ENCODE measurements around the gene ASPN. TPM values are rescaled to one million over a fixed set of nuclear protein-coding genes. Genes with fewer than 3 reads are reported as not detected.

The ASPN gene
- total and polyA plus RNA-seq, 9 of the 15 experiments (the other 6 are each of a cell fraction or from before 2014, with no cell fraction given), result 0.03 to 0.07 TPM; not detected in 7

- TF ChIP-seq POLR2H (tag; IDR thresholded peaks at IDR 0.05; ENCODE audit: low read depth), result no peak
- TF ChIP-seq, protein P1, sequence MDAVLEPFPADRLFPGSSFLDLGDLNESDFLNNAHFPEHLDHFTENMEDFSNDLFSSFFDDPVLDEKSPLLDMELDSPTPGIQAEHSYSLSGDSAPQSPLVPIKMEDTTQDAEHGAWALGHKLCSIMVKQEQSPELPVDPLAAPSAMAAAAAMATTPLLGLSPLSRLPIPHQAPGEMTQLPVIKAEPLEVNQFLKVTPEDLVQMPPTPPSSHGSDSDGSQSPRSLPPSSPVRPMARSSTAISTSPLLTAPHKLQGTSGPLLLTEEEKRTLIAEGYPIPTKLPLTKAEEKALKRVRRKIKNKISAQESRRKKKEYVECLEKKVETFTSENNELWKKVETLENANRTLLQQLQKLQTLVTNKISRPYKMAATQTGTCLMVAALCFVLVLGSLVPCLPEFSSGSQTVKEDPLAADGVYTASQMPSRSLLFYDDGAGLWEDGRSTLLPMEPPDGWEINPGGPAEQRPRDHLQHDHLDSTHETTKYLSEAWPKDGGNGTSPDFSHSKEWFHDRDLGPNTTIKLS (IDR thresholded peaks at IDR 0.05; ENCODE audit: borderline replicate concordance, low read depth), result no peak
- TF ChIP-seq DIDO1 (tag; IDR thresholded peaks at IDR 0.05; ENCODE audit: low read depth), result no peak
- TF ChIP-seq RBBP5 (IDR thresholded peaks at IDR 0.05; ENCODE audit: borderline replicate concordance, insufficient read depth, low read length, poor library complexity, severe bottlenecking), result no peak
- no peak for TF ChIP-seq SMARCC2 (IDR thresholded peaks at IDR 0.05; ENCODE audit: low read depth)
- TF ChIP-seq RBM25 (IDR thresholded peaks at IDR 0.05; ENCODE audit: low read depth, low read length, severe bottlenecking), result peak; percentile 14
- TF ChIP-seq ZNF384 (IDR thresholded peaks at IDR 0.05; ENCODE audit: low read depth, low read length), result peak; percentile 63; the same call in 1 of the 2 replicates
- no peak for TF ChIP-seq TSHZ1 (CRISPR knock-in tag; IDR thresholded peaks at IDR 0.05)
- TF ChIP-seq TAL1 (IDR thresholded peaks at IDR 0.05), result peak; percentile 45; the same call in 1 of the 2 replicates
- TF ChIP-seq NRF1 (conservative IDR thresholded peaks at IDR 0.05 in 1 of 2, IDR thresholded peaks at IDR 0.05 in 1 of 2), result no peak
- peak; percentile 21; the same call in 1 of the 2 replicates for TF ChIP-seq C11orf30 (IDR thresholded peaks at IDR 0.05; ENCODE audit: low read depth)
- TF ChIP-seq ZNF23 (CRISPR knock-in tag; IDR thresholded peaks at IDR 0.05), result no peak
- no peak for TF ChIP-seq ZSCAN32 (CRISPR knock-in tag; IDR thresholded peaks at IDR 0.05)
- TF ChIP-seq NFYB (IDR thresholded peaks at IDR 0.05; ENCODE audit: extremely low read depth, insufficient read length), result no peak
- no peak for TF ChIP-seq CBX8 (IDR thresholded peaks at IDR 0.05; ENCODE audit: borderline replicate concordance, extremely low read depth, low read depth, low read length, poor library complexity, severe bottlenecking)
- TF ChIP-seq TCFL5 (CRISPR knock-in tag; conservative IDR thresholded peaks at IDR 0.05), result no peak
- TF ChIP-seq ZNF124 (CRISPR knock-in tag; IDR thresholded peaks at IDR 0.05), result no peak
- TF ChIP-seq, protein P2, sequence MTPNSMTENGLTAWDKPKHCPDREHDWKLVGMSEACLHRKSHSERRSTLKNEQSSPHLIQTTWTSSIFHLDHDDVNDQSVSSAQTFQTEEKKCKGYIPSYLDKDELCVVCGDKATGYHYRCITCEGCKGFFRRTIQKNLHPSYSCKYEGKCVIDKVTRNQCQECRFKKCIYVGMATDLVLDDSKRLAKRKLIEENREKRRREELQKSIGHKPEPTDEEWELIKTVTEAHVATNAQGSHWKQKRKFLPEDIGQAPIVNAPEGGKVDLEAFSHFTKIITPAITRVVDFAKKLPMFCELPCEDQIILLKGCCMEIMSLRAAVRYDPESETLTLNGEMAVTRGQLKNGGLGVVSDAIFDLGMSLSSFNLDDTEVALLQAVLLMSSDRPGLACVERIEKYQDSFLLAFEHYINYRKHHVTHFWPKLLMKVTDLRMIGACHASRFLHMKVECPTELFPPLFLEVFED (CRISPR knock-in tag; conservative IDR thresholded peaks at IDR 0.05), result no peak
- no peak for TF ChIP-seq ZNF589 (CRISPR knock-in tag; IDR thresholded peaks at IDR 0.05; ENCODE audit: low read depth)
- no peak for TF ChIP-seq PRMT5 (CRISPR knock-in tag; IDR thresholded peaks at IDR 0.05)
These were observed 41.0 kb upstream of the ASPN start (continued) for GRCh38 chr9:92522983-92523970.

Data from K562 (cell line).